Upper lobe of left lung (tissue), 6 donors: ENCODE data around the gene PCDH12. TPM values are rescaled to one million over a fixed set of nuclear protein-coding genes. Genes with fewer than 3 reads are reported as not detected.
A peak's percentile ranks its signal among the peaks of the same experiment; 100 is the strongest.
"Not testable (repeated sequence)": the region's sequence is repeated elsewhere in the genome, so short reads cannot be mapped to it uniquely, and the experiment has no call there.

Source experiments
- ATAC-seq, 2 donors: fragments of 200-7000 bp; cut with Tn5 transposase; one replicate each; pipeline ENCODE4 v1.9.1; 2022; ENCODE audit warnings: mild to moderate bottlenecking in 2 of 2, moderate library complexity in 2 of 2; ENCODE audit not compliant: low FRiP score in 2 of 2
- DNase-seq, 2 donors: peaks; one replicate each; pipeline ENCODE4 v3.0.0-alpha.2; 2019 to 2020
- H3K27ac ChIP-seq, 4 donors: fragments of 200-600 bp; sonication (generic); one replicate each; pipeline ENCODE4 v1.5.1; 2016 to 2019
- H3K27me3 ChIP-seq, 4 donors: fragments of 200-600 bp; sonication (generic); one replicate each; pipeline ENCODE4 v1.5.1; 2017 to 2019
- H3K36me3 ChIP-seq, 4 donors: fragments of 200-600 bp; sonication (generic); one replicate each; pipeline ENCODE4 v1.5.1; 2016 to 2019
- H3K4me1 ChIP-seq, 4 donors: fragments of 200-600 bp; sonication (generic); one replicate each; pipeline ENCODE4 v1.5.1; 2018 to 2019
- H3K4me3 ChIP-seq, 4 donors: fragments of 200-600 bp; sonication (generic); one replicate each; pipeline ENCODE4 v1.5.1; 2017 to 2019; ENCODE audit warnings: mild to moderate bottlenecking in 2 of 4, moderate library complexity in 1 of 4
- H3K9me3 ChIP-seq, 4 donors: fragments of 200-600 bp; sonication (generic); one replicate each; pipeline ENCODE4 v1.5.1; 2018 to 2019
- EP300 ChIP-seq, 4 donors: sonication (generic); formaldehyde crosslinking; IDR thresholded peaks; one replicate each; pipeline ENCODE4 v1.5.1; 2017; ENCODE audit warnings: antibody characterized with exemption in 4 of 4, control low read depth in 2 of 4
- POLR2A ChIP-seq, 4 donors: fragments of 450-650 bp; IDR thresholded peaks; one replicate each; pipeline ENCODE4 v1.5.1; 2016 to 2017; ENCODE audit warnings: antibody characterized with exemption in 4 of 4, mild to moderate bottlenecking in 2 of 4
- POLR2AphosphoS5 ChIP-seq, 2 donors: sonication (generic); formaldehyde crosslinking; IDR thresholded peaks; one replicate each; pipeline ENCODE4 v1.5.1; 2017; ENCODE audit warnings: antibody characterized with exemption in 2 of 2
- WGBS, 2 donors: methylation state at CpG; one replicate each; pipeline ENCODE4 v1.1.5; 2017 to 2018; 5-methylcytosine and 5-hydroxymethylcytosine counted together
- total RNA-seq, 6 donors: library from RNA; depleted of rRNA in 4 of 6; stranded (reverse); fragments of >200 nt in 4 of 6; gene quantifications; one replicate each; pipeline versions ENCODE4 v1.1.0 to v1.2.1, GENCODE V29; 2016 to 2021
- TF ChIP-seq, protein P1 (sequence below), 6 experiments: fragments of 450-650 bp in 4 of 6; fragments of 200-600 bp in 2 of 6; sonication (generic) in 2 of 6; IDR thresholded peaks; one replicate each; pipeline ENCODE4 v1.5.1; 2016 to 2019; ENCODE audit warnings: antibody characterized with exemption in 6 of 6
- donor health status: DM: no; HTN: no; CAD: no; lungs with moderate emphysema.
- donor health status: DM: no; HTN: yes; CAD: no; lungs with severe emphysema.

The PCDH12 gene
- total RNA-seq, 6 donors from 2014 or later, result 2.1 to 26.0 (median 10.7) TPM

DNA sequence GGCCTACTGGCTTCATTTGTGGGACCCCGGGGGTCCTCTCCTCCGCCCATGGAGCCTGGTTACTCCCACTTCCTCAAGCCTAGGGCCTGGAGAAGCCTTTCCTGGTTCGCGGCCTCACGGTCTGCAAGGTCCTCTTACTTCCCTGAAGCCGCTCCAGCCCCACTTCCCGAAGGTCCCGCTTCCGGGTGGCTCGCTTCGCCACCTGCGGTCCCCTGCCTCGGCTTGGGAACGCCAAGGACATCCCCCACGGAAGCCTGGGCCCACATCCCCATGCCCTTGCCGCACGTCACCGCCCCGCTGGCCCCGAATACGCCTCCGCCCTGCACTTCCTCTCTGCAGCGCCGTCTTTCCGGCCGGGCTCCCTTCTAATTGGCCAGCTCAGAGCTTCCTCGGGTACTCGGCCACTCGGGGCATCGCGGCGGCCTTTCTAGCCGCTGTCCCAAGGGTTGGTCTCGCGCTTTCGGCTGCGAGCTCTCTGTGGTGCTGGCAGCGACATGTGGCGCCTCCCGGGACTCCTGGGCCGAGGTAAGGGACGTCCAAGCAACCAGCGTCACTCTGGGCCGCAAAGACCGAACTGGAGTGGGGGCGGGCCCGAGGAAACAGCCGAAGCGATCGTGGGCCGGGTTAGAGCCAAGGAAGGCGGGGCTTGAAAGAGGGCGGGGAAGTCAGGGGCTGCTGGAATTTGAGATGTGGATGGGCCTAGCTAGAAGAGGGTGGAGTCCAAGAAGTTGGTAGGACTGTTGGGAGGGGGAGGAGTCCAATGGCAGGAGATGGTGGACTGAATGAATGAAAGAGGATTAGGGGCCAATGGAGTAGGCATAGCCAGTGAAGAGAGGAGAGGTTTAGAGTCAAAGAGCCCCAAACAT lies 34.3 kb downstream of the PCDH12 start, which contains the start of gene DELE1:
DELE1 (plus strand) TSS at position 424 of the 866 bp plus-strand sequence; CDS start at position 495, 71 bp downstream.
- TF ChIP-seq POLR2AphosphoS5 (IDR thresholded peaks at IDR 0.05), result peak; percentile 94 to 97
- TF ChIP-seq, protein P1, sequence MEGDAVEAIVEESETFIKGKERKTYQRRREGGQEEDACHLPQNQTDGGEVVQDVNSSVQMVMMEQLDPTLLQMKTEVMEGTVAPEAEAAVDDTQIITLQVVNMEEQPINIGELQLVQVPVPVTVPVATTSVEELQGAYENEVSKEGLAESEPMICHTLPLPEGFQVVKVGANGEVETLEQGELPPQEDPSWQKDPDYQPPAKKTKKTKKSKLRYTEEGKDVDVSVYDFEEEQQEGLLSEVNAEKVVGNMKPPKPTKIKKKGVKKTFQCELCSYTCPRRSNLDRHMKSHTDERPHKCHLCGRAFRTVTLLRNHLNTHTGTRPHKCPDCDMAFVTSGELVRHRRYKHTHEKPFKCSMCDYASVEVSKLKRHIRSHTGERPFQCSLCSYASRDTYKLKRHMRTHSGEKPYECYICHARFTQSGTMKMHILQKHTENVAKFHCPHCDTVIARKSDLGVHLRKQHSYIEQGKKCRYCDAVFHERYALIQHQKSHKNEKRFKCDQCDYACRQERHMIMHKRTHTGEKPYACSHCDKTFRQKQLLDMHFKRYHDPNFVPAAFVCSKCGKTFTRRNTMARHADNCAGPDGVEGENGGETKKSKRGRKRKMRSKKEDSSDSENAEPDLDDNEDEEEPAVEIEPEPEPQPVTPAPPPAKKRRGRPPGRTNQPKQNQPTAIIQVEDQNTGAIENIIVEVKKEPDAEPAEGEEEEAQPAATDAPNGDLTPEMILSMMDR (IDR thresholded peaks at IDR 0.05), result peak in 3 of 6 experiments; percentile 19 to 39 (median 38)
- peak in 3 of 4 donors; percentile 64 to 94 (median 80) for TF ChIP-seq POLR2A (IDR thresholded peaks at IDR 0.05)
- peak in 2 of 4 donors; percentile 36 to 38 for TF ChIP-seq EP300 (IDR thresholded peaks at IDR 0.05)
- Histone ChIP-seq H3K27me3 (no peaks in the 10 kb centered on the region), H3K4me3 (peak within 1 kb of the TSS; percentile 31 to 81 (median 59)), H3K9me3 (no peaks in the 10 kb centered on the region), H3K36me3 (peaks cover 10 to 41% (median 35%) of the 10 kb centered on the region in 4 donors), H3K27ac (peak within 1 kb of the TSS; percentile 94 to 97 (median 96)), H3K4me1 (peaks cover 11 to 36% (median 26%) of the 10 kb centered on the region in 4 donors)
- WGBS, 2 donors, result 0 to 1% methylated on average over 9 to 53 of the region's 53 CpGs
- DNase-seq (peak; percentile 96 to 97), ATAC-seq (peak; percentile 99)

GRCh38 chr5:141922827-141923447 lies 35.1 kb downstream of the PCDH12 start:
- Histone ChIP-seq H3K27ac (peak overlapping the region; percentile 94 to 97 (median 96)), H3K36me3 (peaks cover 4 to 34% (median 28%) of the 10 kb centered on the region in 4 donors), H3K4me1 (peaks cover 11 to 33% (median 24%) of the 10 kb centered on the region in 4 donors), H3K4me3 (peak overlapping the region; percentile 31 to 81 (median 59))
- peak in 1 of 2 donors; percentile 32 for DNase-seq
- 64 to 69% methylated on average over 23 to 28 of the region's 28 CpGs for WGBS, 2 donors
- not testable (repeated sequence) for ATAC-seq, H3K27me3 ChIP-seq, H3K9me3 ChIP-seq

GRCh38 chr5:141920771-141921170 lies 37.2 kb downstream of the PCDH12 start:
- no peaks in the 10 kb centered on the region for H3K27me3 ChIP-seq
- H3K36me3 ChIP-seq, result peaks cover 0 to 12% (median 9%) of the 10 kb centered on the region in 4 donors
- H3K27ac ChIP-seq, result no peak overlapping the region
- ATAC-seq (no peak), DNase-seq (no peak)
- no peak for TF ChIP-seq EP300 (IDR thresholded peaks at IDR 0.05)
- no peaks in the 10 kb centered on the region for H3K9me3 ChIP-seq
- WGBS, 2 donors, result 94 to 95% methylated on average over 2 of the region's 2 CpGs
- no peak overlapping the region for H3K4me3 ChIP-seq
- peaks cover 11 to 22% (median 18%) of the 10 kb centered on the region in 4 donors for H3K4me1 ChIP-seq

- H3K4me1 ChIP-seq, result peaks cover 6 to 14% (median 11%) of the 10 kb centered on the region in 4 donors
- WGBS, 2 donors, result 93 to 94% methylated on average over 8 of the region's 8 CpGs
- no peak overlapping the region for H3K27ac ChIP-seq
- no peaks in the 10 kb centered on the region for H3K9me3 ChIP-seq
- no peak for DNase-seq
- no peak overlapping the region for H3K4me3 ChIP-seq
- H3K36me3 ChIP-seq, result no peaks in the 10 kb centered on the region
- no peak for ATAC-seq
- H3K27me3 ChIP-seq, result no peaks in the 10 kb centered on the region
- no peak for TF ChIP-seq POLR2AphosphoS5 (IDR thresholded peaks at IDR 0.05)
- TF ChIP-seq EP300 (IDR thresholded peaks at IDR 0.05), result no peak
- TF ChIP-seq, protein P1 (IDR thresholded peaks at IDR 0.05), result no peak
- TF ChIP-seq POLR2A (IDR thresholded peaks at IDR 0.05), result no peak
These were observed 38.5 kb downstream of the PCDH12 start for GRCh38 chr5:141919218-141920119.

DNA sequence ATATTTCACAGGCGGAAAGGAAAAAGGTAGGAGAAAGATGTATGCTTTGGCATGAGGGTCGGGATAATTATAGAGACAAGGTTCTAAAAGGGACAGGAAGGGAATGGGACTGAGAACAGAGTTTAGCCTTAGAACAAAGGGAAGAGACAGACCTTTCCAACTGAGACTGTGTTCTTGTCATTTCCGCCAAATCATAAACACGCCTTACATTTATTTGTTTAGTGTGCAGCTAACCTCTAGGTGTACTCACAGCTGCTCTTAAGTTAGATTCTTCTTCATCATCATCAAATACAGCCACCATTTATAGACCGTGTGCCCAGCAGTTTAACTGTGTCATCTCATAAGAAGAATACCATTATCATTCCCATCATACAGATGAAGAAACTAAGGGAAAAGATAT lies 40.2 kb downstream of the PCDH12 start:
- no peaks in the 10 kb centered on the region for H3K9me3 ChIP-seq
- no peak for ATAC-seq

More for the DNA sequence above, 40.2 kb downstream of the PCDH12 start:
- TF ChIP-seq POLR2A (IDR thresholded peaks at IDR 0.05) (no peak), EP300 (IDR thresholded peaks at IDR 0.05) (no peak), POLR2AphosphoS5 (IDR thresholded peaks at IDR 0.05) (no peak)
- TF ChIP-seq, protein P1 (IDR thresholded peaks at IDR 0.05), result no peak
- H3K4me3 ChIP-seq, result no peak overlapping the region
- peaks cover 6 to 14% (median 12%) of the 10 kb centered on the region in 4 donors for H3K4me1 ChIP-seq
- no peak for DNase-seq
- H3K36me3 ChIP-seq, result no peaks in the 10 kb centered on the region
- H3K27me3 ChIP-seq, result no peaks in the 10 kb centered on the region
- 75% methylated on average over 5 of the region's 5 CpGs for WGBS, 2 donors
- H3K27ac ChIP-seq, result no peak overlapping the region
